Endometrial microvascular endothelial cells (primary cell): ENCODE data around the gene PALMD. TPM values are rescaled to one million over a fixed set of nuclear protein-coding genes. Genes with fewer than 3 reads are reported as not detected.

Experiments
- in situ Hi-C: cut with HindIII; loops from 2 replicates; pipeline ENCODE4 v1.10.0; 2017; ENCODE audit warnings: low sequenced_read_pairs, low pct_unique_long_range_greater_than_20kb; ENCODE audit errors: inconsistent ontology term
- total RNA-seq: library from RNA; depleted of rRNA; stranded (reverse); fragments of >200 nt; gene quantifications from one replicate; pipeline ENCODE4 v1.2.3, GENCODE V29; 2015; ENCODE audit errors: inconsistent ontology term

The PALMD gene
- total RNA-seq, 1 donor from 2014 or later: 36.1 TPM

DNA sequence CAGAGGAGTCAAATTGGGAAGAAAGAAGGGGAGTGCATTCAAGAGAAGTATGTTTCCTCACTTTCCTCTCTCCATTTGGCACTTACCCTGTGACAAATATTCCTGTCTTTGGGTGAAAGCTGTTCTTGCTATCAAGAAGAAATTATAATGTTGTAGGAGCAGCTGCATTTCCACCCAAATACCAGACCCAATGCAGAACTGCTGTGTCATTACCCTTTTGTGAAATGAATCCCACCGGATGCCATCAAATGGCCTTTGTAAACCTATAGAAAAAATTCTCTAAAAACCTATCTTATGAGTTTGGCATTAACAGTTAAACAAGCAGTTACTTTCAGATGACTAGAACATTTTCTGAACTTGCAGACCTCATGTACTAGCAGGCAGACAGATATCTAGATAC lies 16.7 kb upstream of the PALMD start:
- in situ Hi-C loops: no loop called here

DNA sequence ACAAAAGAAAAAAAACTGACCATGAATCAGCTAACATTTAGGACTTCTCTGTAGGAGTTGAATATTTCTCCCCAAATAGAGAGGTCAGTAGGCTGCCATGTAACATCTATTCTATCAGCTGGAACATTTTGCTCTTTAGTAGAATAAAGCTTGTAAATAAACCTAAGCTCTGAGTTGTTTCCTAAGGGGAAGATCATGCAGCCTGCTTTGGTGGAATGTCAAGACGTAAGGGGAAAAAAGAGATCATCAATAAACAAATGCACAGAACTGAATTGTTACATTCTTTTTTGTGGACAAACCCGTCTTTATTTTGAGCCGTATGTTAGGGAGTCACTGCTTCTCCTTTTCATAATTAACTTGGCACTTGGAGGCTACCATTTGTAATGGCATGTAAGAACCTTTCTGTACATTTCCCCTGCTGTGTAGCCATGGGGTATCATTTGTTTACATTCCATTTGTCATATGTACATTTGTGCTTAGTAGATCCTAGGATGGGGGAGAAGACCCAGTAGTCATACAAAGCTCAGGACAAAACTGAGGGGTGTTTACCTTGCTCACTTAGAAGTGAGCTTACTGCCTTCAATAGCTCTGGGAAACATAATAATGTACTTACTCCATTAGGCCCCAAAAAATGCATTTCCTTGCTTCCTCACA lies 10.8 kb upstream of the PALMD start:
- in situ Hi-C loops: no loop called here

DNA sequence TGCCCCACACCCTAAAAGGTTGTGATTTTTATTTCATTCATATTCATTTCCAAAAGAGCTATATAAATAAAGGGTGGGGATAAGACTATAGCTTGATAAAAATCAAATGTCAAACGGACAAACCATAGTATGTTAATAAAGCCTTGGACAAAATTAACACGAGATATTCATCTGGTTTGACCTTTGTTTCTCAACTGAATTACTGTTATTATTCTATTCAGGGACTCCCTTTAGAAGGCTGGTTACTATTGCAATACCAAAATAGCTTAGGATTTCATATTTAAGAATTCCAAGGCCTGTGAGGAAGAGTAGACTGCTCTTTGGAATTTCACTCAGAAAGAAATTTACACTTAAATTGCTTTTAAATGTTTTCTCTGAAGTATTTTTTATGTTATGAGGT lies 10.2 kb upstream of the PALMD start:
- in situ Hi-C loops: no loop called here

DNA sequence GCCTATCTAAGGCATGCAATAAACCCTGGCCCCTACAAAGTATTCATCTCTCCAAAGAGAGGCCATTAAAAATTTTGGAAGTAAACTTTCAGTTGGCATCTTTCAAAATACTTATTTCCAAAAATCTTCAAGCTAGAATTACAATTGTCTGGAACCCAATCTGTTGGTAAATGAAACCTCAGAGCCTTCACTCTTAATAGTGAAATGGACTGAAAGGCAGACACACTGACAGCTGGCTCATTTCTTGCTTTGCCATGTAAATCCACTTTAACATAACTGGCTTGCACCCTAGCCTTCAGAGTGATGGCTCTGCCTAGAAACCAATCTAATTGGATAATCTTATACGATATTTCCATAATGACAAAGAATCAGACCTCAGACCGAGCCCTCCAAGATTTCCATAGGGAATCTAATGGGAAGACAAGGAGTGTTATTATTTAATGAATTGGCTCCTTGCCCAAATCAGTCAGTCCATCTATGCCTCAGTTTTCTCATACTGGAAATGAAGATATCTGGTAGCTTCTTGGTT lies 9.2 kb upstream of the PALMD start:
- in situ Hi-C loops: no loop called here

DNA sequence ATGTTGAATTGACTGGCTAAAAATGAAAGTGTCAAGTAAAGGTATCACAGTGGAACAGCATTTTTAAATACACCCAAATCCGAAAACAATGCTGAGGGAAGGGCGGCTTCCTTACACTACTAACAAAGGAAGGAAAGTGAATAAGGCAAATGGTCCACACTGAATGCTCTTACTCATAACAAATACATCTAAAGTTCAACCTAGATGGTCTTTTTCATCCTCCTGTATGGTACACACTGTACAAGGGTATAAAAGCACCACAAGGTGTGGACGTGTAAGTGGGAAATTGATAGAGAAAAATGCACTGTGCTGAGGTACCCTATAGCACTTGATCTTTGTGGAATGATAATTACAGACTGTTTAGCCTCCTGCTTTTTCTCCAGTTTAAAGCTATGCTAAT lies 7.1 kb upstream of the PALMD start:
- in situ Hi-C loops: no loop called here

DNA sequence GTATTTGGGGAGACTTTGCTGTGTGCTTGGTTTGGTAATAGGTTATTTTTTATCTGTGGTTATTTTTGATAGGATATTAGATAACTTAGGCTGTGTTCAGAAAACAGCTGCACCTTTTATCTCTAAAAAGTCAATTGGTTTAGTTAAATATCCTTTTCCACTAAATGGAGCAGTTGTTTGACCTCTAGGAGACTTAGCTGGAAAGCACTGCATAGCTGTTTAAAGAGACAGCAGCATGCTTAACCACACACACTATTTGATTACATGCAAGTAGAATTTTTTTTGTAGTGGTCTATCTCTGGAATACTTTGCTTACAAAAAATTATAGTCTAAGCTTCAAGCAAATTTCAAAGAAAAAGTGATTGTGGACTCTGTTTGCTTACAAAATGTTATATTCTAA lies 6.5 kb upstream of the PALMD start:
- in situ Hi-C loops: no loop called here

DNA sequence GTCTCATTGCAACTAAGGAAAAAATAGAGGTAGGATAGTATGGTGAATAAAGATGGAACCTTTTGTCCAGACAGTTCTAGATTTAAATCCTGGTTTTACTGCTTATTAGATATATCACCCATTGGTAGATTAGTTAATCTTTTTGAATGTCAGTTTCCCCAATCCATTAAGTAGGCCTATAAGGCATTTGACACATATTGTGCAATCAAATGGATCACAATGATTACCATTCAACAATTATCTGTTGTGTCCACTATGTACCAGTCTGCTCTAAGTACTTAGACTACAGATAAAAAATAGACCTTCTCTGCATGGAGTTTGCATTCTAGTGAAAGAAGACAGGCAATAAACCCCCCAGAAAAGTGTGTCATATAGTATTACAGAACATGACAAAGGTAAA lies 6.0 kb upstream of the PALMD start:
- in situ Hi-C loops: no loop called here

DNA sequence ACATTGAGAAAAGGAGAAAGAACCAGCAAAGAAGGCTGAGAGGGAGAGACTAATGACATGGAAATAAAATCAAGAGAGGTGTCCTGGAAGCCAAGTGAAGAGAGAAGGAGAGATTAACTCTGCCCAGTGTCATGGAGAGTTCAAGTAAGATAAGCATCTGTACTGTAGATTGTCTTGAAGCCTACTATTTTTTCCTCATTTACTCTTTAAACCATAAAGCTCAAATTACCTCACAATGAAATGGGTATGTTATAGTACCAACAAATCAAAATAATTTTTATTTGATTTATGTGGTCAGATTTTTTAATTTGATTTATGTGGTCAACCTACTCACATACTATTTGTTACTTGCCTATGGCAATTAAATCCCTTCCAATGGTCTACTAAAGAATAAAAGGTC lies 5.2 kb upstream of the PALMD start:
- in situ Hi-C loops: no loop called here

DNA sequence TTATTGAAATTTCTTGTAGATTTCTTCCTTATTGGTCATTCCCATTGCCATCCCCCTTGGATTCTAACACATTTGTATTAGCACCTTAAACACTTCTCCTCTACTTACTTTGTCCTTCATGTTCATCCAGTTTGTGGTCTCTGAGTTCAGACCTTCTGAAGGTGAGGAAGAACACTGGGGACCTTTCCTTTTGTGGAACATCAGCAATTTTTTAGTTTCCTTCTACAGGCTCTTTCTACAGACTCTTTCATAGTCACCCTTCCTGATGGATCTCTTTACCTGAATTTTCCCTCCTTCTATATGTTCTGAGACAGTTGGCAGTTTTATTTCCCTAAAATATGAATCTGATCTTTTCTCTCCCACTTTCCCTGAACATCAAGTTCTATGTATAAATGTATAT lies 4.4 kb upstream of the PALMD start:
- in situ Hi-C loops: no loop called here

DNA sequence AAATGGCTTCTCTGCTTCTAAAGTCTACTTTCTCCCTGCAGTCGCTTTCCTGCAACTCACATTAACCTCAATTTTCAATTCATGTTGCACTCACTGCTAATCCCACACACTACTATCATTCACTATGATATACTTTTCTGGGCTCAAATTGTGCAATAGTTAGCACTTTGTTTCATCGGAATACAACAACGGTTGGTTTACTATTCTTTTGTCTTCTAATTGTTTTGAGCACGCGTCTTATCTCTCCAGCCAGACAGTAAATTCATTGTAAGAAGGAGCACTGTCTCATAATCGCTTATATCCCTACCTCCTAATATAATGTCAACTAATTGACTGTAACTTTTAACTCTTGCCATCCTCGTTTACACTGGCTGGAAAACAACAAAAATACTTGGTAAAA lies 3.9 kb upstream of the PALMD start:
- in situ Hi-C loops: no loop called here

DNA sequence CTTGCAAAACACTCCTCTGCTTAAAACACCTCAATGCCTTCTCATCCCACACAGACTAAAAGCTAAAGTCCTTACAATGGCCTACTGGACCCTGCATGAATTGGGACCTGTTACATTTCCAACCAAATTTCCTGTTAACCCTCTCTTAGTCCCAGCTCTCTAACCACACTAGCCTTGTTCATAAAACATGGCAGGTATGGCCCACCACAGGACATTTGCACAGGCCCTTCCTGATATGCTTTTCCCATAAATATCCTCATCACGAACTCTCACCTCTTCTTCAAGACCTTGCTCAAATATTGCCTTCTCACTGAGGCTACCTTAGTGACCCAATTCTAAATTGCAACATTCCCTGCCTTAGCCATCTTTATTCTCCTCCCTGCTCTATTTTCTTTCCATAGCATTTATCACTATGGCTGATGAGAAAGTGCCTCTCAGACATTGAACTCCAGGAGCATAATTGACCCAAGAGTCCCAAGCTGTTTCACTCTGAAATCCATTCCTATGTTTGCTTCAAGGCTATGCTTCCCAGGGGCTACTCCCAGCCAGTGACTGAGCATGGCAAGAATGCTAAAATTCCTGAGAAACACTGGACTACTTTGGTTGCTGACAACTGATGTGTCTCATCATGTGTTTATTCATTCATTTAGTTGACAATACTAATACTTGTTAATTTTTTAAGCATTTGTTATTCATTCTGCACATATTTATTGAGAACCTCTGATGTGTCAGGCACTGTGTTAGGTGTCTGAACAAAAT lies 2.7 kb upstream of the PALMD start:
- in situ Hi-C loops: no loop called here

DNA sequence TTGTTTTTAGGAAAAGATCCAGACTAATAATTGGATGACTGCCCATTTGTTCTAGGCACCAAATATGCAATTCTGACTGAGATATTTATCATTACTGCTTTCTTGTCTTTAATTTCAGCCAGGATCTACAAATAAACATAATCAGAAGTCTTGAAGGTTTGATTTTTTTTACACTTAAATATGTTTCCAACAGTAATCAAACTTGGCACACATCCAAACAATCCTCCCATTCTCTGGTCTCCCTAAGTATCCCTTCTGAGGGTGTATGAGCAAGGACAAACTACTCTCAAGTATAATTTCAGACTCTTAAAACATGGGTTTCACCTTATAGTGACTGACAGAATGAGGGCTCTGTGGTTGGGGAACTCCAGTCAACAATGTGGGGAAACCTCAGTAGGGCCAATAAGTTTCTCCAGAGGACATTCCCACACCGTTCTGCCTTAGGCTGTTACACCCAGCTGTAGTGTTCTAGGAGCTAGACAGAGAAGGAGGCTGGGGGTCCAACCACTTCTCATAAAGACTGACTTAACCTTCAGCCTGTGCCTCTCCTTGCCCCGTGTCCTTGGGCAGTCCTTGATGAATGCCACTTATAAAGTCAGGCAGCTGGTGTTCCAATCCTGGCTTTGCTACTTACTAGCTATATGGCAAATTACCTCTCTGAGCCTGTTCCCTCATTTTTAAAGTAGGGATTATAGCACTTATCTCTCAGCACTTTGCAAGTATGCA lies 1.5 kb upstream of the PALMD start:
- in situ Hi-C loops: no loop called here

DNA sequence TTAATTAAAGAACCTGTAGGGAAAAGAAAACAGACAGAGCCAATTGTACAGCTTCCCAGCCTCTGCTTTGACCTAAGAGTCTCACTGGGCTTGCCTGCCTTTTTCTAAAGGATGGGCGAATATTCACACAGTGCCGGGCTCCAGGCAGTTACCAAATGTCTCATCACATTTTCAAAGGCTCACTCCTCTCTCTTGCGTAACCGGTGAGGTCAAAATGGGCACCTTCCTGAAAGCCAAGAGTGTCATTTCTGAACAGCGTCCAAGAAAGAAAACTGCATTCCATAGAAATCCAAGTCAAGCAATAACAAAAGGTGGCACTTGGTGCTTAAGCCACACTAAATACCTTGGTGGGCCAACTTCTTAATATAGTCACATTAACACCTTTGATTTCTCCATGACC lies 710 bp upstream of the PALMD start:
- in situ Hi-C loops: no loop called here

DNA sequence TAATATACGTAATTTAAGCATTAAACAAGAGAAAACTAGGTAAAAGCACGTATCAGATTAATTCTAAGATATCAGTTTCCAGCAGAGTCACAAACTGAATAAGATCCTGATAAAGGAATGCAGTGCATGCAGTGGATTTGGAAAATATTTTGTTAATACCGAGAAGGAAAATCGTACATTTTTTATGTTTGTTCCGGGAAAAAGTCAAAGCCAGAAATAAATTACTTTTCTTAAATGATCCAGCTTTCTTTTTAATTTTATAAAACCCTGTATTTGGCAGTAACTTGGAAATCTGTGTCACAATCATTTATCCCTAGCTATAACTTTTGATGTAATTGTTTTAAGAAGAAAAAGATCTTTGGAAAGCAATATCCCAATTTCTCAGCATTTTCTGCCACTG lies 955 bp downstream of the PALMD start:
- in situ Hi-C loops: no loop called here

DNA sequence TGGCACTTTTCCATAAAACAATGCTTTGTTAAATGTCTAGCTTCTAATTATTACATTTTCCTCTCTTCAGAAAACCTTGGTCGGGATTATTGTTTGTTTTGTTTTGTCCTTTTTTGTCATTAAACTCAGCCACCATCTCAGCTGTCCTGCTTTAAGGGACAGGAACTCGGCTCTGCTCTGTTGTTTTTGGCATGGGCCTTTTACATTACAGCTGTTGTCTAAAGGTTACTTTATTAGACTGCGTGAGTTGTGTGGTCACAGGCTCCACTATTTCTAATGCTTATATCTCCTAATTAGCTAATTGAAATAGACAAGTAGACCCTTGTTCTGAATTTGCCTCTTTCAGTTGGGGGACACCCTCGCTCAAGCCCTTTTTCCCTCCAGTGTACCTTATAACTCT lies 1.6 kb downstream of the PALMD start:
- in situ Hi-C loops: no loop called here

DNA sequence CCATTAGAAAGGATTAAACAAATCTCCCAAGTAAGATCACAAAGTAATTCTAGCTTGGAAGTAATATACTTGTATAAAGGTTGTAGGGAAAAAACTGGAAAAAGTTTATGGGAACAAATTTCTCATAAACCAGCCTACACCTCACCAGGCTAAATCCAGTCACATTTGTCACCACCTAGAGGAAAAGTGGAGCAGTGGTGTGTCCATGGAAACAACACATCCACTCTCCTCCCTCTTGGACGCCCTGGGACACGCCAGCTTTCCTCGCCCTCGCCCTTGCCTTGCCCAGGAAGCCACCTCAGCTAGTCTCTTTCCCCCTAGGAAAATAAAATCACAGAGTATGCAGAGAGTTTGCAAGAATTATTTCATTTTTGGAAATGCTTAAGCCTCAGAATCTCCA lies 2.2 kb downstream of the PALMD start:
- in situ Hi-C loops: no loop called here

DNA sequence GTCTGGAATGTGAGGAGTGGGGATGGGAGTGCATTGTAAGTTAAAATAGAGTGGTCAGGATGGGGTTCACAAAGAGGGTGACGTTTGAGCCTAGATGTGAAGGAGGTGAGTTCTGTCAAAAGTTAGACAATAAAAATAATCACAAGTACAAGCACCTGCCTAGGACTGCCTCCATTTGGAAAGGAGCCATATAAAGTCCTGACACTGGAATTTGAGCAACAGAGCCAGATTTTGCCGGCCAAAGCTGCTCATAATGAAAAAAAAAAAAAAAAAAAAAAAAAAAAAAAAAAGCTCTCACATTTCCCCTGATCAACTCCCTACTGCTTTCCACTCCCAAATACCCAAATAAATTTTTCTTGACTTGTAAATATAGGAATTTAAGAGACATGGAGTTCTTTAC lies 4.1 kb downstream of the PALMD start:
- in situ Hi-C loops: no loop called here

DNA sequence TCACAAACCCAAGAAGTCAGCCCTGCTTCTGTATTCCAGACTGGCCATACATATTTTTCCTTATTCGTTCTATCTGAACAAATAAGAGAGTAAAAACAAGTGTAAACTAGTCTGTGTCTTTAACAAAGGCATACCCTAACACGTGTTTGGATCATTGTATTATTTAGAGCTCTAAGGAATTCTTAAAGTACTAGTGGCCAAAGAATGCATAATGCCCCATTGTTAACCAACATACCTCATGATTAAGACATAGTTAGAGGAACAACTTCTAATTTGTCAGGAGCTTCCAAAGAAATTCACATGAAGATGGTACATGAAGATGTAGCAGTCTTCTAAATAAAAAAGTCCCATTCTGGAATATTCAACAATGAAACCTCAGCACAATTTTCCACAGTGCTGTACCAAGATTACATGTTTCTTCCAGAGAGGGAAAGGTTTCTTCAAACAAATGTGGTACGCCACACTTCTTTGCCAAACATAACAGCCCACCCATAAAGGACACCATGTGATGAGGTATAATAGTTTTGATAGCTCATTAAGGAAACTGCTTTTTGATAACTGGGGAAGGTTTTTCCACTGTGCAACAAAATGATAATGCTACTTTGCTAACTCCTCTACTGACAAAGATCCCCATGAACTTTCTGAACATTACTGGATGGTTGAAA lies 5.0 kb downstream of the PALMD start:
- in situ Hi-C loops: no loop called here

DNA sequence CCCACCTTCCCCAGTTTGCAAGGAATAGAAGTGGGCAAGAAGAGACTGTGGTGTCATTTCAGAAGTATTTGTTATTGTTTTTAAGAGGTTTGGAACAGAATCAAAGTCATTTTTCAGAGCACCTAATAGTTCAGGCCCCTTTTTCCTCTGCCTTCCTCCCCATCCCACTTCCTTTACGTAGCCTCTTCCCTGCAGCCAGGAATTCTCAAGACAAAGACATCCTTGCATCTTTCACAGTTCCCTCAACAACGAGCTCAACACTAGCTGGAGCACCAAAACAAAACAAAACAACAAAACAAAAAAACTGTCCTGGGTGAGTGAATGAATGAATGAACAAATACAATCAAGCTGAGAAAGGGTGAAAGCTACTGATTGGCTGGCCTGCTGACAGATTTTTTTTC lies 7.0 kb downstream of the PALMD start:
- in situ Hi-C loops: no loop called here
